ENCODE data around the gene FKBP2. TPM values are rescaled to one million over a fixed set of nuclear protein-coding genes. Genes with fewer than 3 reads are reported as not detected.

FKBP2 gene
- total RNA-seq, 1 experiment from 2014 or later, result 41.0 TPM

DNA sequence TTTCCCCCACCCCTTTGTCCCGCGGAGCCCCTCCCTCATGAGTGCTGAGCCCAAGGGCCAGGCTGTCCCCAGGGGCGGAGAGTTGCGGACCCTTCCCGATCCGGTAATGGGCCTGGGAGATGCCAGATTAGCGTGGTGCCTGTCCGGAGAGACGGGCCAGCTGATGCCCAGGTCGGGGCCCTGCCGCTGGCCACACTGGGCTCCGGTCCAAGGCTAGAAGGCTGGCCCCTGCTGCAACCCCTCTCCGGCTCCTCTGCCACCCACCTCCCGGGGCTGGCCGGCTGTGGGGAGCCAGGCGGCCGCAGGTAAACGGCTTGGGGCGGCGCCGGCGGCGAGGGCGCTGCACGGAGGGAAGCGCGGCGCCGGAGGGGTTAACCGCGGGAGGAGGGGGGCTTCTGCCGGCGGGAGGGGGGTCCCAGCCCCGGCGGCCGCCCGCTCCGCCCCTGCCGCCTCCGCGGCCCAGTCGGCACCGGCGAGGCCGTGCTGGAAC lies 50.4 kb downstream of the FKBP2 start, which contains the start of gene KCNK4:
TSS of gene KCNK4 (plus strand) at position 41 of the 490 bp plus-strand sequence. CDS start 1,717 bp downstream, outside the sequence.
- Histone ChIP-seq H3K56ac (ENCODE audit: insufficient read length, low read depth, low read length) (no peak within 1 kb of the TSS), H2AK5ac (ENCODE audit: insufficient read length, low read length) (no peak within 1 kb of the TSS), H3K18ac (ENCODE audit: insufficient read length, low read depth, low read length) (no peak within 1 kb of the TSS), H3K23ac (ENCODE audit: insufficient read length, low read depth, low read length) (no peak within 1 kb of the TSS), H3K79me2 (ENCODE audit: insufficient read depth, low read length) (no peaks in the 10 kb centered on the region), H2BK20ac (ENCODE audit: low read depth, low read length, poor library complexity, severe bottlenecking) (no peak within 1 kb of the TSS), H2BK12ac (ENCODE audit: insufficient read length, low read depth, low read length) (no peak within 1 kb of the TSS), H3K9ac (ENCODE audit: extremely low read depth, insufficient read length, low read length) (no peak within 1 kb of the TSS), H3K23me2 (ENCODE audit: insufficient read length, low read depth, low read length, poor library complexity, severe bottlenecking) (peaks cover 3% of the 10 kb centered on the region), H3T11ph (ENCODE audit: low read length) (no peak within 1 kb of the TSS), H3K4ac (ENCODE audit: low read depth, low read length) (no peak within 1 kb of the TSS), H3K27me3 (ENCODE audit: insufficient read depth, low read length) (peaks cover 57% of the 10 kb centered on the region), H3K4me1 (ENCODE audit: insufficient read depth, low read length) (no peaks in the 10 kb centered on the region), H4K20me1 (ENCODE audit: control insufficient read depth, insufficient read depth, insufficient read length) (no peaks in the 10 kb centered on the region), H3K14ac (ENCODE audit: insufficient read depth, low read length) (no peak within 1 kb of the TSS; the same call in 1 of the 2 replicates), H4K91ac (ENCODE audit: insufficient read length, low read depth, low read length) (no peak within 1 kb of the TSS), H3K27ac (ENCODE audit: insufficient read length, low read depth, low read length) (no peak within 1 kb of the TSS), H3K9me3 (ENCODE audit: control insufficient read depth, low read depth, low read length) (no peaks in the 10 kb centered on the region), H2AFZ (ENCODE audit: low read length) (no peak within 1 kb of the TSS), H4K8ac (replicated peaks; ENCODE audit: insufficient read length, low read depth, low read length) (no peak within 1 kb of the TSS), H4K5ac (ENCODE audit: insufficient read length, low read depth, low read length) (no peak within 1 kb of the TSS), H2BK5ac (ENCODE audit: insufficient read length, low read length) (no peak within 1 kb of the TSS), H3K79me1 (ENCODE audit: insufficient read depth, low read depth, low read length, poor library complexity, severe bottlenecking) (no peaks in the 10 kb centered on the region), H2BK15ac (ENCODE audit: low read depth, low read length) (no peak within 1 kb of the TSS), H2BK120ac (ENCODE audit: low read depth, low read length, poor library complexity, severe bottlenecking) (no peak within 1 kb of the TSS), H3K4me2 (ENCODE audit: insufficient read depth, insufficient read length, low read length) (peak within 1 kb of the TSS; percentile 58)
- Mint-ChIP-seq H3K4me1 (peaks cover 10 to 11% of the 10 kb centered on the region in 2 experiments), H3K9me3 (no peaks in the 10 kb centered on the region; a peak in 2 of 5 replicates), H3K27ac (no peak within 1 kb of the TSS), H3K36me3 (ENCODE audit: insufficient read depth in 1 of 3, low read depth in 3 of 3) (peaks cover 0 to 2% (median 0%) of the 10 kb centered on the region in 3 experiments; a peak in 3 of 7 replicates), H3K4me3 (peak within 1 kb of the TSS; percentile 36 to 78), H3K27me3 (ENCODE audit: low read depth) (peaks cover 75% of the 10 kb centered on the region)
- DNase-seq, result no peak
- TF ChIP-seq, protein P1, sequence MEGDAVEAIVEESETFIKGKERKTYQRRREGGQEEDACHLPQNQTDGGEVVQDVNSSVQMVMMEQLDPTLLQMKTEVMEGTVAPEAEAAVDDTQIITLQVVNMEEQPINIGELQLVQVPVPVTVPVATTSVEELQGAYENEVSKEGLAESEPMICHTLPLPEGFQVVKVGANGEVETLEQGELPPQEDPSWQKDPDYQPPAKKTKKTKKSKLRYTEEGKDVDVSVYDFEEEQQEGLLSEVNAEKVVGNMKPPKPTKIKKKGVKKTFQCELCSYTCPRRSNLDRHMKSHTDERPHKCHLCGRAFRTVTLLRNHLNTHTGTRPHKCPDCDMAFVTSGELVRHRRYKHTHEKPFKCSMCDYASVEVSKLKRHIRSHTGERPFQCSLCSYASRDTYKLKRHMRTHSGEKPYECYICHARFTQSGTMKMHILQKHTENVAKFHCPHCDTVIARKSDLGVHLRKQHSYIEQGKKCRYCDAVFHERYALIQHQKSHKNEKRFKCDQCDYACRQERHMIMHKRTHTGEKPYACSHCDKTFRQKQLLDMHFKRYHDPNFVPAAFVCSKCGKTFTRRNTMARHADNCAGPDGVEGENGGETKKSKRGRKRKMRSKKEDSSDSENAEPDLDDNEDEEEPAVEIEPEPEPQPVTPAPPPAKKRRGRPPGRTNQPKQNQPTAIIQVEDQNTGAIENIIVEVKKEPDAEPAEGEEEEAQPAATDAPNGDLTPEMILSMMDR (conservative IDR thresholded peaks at IDR 0.05), result no peak
- no CpG with 5 or more reads among the region's 45 CpGs for WGBS (ENCODE audit: extremely low coverage, insufficient read length, low lambda C conversion rate)
